HEK293T (cell line): ENCODE results near the gene CFAP410.

ENCODE experiments used
- ARNT ChIP-seq: fragments of 450-650 bp; IDR thresholded peaks from 2 replicates; pipeline ENCODE4 v1.6.1; 2017; ENCODE audit warnings: mild to moderate bottlenecking
- FOXK2 ChIP-seq: fragments of 450-650 bp; IDR thresholded peaks from 2 replicates; pipeline ENCODE4 v1.6.1; 2016; ENCODE audit warnings: mild to moderate bottlenecking
- SUZ12 ChIP-seq: fragments of 450-650 bp; IDR thresholded peaks from 2 replicates; pipeline ENCODE4 v1.6.1; 2016; ENCODE audit warnings: mild to moderate bottlenecking
- TARDBP ChIP-seq: fragments of 450-650 bp; IDR thresholded peaks from 2 replicates; pipeline ENCODE4 v1.6.1; 2016

DNA sequence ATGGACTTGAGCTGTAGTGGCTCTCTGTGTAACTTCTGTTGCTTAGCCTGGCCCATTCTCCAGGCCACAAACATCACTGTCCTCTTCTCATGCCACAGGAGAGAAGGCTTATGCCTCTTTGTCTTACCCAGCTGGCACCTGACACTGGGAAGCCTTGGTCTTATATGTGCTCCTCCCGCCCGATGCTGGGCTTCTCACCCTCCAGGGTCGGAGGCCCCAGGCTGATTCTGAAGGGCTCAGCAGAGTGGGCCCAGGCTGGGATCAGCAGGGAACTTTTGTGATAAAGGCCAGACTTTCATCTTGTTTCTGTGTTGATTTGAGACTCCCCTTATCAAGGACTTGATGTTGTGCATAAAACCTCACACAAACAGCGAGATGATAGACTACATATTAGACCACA is 44.0 kb upstream of the CFAP410 start:
- TF ChIP-seq FOXK2 = no peak
- TF ChIP-seq TARDBP = no peak
- no peak for TF ChIP-seq ARNT
- TF ChIP-seq SUZ12 = no peak
